OCI-M1 (cell line): ENCODE measurements around the gene GPRC5B.

Experiments used
- DNase-seq: peaks from one replicate; lab custom pipeline; 2025; lab: John Stamatoyannopoulos, UW

Gene GPRC5B

DNA sequence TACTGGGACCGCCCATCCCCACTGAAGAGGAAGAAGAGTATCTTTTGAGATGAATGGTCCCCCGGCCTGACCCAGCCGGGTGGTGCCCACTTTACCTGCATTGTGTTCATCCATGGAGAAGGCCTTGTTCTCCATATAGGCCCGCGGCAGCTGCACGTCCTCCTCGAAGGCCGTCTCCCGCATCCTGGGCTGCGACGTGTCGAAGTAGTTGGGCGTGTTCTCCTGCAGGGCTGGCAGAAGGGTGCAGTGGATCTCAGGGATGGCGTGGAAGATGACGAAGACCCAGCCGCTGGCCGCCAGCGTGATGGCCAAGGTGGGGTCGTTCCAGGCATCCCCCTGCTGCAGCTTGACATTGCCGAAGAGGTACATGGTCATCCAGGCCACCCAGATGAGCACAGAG is 12.9 kb downstream of the GPRC5B start:
- DNase-seq = no peak

DNA sequence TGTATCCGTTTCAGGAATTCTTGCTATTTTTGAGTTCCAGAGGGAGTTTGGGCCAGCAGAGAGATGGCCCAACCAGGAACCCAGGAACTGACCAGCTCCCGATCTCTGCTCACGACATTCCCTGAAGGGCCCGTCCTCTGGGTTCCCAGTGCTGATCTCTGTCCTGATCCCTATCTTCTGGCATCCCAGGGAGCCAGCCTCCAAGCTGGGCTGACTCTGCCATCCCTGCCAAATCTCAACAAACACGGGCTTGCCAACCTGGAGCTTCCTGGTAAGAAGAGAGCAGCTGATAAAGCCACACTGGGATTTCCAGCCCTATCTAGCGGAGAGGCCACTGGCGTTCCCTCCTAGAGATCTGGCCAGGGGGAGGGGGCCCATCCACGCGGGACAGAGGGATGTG is 16.2 kb downstream of the GPRC5B start:
- DNase-seq = no peak

DNA sequence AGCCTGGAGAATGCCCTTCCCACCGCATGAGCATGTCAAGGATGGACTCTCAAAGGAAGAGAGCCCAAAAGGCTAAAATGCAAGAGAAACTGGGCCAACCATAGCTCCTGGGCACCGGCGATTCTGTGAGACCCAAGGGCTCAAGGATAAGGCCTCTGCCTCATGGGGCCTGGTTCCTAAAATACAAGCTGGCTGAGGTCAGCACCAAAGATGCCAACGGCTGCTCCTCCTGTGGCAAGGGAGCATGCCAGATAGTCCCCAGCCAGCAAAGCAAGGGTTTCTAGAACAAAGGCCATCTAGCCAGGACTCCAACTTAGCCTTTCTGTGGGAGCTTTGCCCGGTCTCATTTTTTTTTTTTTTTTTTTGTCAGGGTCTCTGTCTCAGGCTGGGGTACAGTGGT is 20.1 kb downstream of the GPRC5B start:
- no peak for DNase-seq

DNA sequence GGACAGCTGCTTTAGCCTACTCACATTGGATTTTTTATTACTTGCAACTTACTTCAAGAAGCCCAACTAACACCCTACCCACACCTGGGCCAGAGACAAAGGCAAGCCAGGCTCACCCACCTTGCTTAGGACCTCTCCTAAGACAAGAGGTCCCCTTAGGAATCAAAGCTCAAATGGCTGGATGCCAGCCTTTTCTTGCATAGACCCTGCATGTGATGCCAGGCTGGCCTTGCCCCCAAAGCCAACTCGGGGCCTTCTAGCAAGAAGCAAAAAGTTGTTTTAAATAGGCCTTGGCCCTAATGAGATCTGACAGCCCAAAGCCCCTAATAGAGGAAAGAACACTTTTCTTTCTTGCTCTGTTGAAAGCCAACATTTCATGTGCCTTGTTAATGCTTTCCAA is 20.7 kb downstream of the GPRC5B start:
- DNase-seq = no peak

DNA sequence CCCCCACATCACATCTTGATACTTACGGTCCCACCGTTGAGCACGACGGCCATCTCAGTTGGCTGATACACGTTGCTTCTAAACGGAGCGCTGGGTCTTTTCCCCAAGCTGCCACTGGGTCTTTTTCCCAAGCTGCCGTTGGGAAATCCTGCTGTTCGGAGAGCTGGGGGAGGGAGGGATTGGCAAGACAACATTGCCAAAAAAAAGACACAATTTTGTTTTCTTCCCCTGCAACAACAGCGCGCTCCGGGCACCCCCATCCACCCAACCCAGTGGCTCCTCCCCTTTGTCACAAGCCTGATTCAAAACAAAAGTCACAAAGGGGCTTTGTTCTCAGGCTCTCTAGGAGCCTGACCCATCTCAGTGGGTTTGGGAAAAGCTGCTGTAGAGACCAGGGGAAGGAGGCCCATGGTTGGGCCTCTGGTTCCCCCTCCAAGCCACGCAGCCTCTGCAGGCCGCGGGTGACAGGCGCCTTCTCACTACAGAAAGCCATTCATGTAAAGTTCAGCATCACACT is 22.8 kb downstream of the GPRC5B start:
- DNase-seq = no peak

DNA sequence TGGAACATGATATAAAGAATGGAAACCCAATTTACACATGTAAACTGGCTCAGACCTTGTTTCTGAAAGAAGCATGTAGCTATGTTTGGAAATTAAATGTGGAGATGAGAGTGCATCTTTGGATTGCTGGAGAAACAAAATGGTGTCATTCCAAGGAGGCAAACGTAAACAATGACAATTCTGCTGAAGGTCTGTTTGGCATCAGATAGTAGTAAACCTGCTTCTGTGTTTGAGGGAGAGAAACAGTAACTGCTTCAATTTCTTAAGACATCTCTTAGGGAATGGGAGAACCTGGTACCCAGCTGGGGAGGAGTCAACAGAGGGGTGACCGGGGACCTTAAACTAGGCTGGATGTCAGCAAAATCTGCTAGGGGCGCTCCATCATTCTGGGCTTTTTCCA is 23.5 kb downstream of the GPRC5B start:
- DNase-seq = no peak

DNA sequence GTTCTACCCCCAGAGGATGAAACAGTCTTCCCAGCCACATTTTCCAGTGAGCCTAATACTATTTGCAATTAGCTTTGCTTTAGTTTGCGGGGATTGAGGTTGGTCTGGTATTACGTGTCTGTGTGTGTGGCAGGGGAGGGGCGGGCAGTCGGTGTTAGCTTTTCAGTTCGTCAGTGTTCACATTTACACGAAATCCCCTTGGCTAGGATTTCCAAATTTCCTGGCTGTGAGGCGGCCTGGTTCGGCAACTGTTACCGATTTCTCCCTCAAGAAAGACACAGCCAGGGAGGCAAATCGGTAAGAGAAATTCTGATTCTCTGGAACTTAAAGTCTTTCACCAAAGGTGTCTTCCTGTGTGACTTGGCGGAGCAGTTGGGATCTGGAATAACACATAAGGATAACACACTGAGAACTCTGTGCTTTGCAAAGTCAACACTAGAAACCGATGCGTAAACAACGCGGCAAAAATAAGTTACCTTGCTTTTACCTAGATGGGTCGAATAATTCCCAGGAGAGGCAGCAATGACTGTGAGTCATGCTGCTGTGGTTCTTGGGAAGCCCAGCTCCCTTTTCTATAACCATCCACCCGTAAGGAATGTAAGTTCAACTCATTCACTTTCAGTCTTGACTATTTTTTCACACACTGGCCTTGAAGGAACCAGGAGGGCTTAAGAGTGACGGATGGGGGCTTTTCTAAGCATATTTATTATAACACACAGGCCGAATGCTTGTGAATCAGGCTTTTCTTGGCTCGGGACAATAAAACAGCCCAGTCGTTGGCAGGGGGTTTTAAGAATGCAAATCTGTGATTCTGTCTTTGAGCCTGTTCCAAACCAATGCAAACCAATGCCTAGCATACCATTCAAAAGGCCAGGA is 24.2 kb downstream of the GPRC5B start:
- no peak for DNase-seq

DNA sequence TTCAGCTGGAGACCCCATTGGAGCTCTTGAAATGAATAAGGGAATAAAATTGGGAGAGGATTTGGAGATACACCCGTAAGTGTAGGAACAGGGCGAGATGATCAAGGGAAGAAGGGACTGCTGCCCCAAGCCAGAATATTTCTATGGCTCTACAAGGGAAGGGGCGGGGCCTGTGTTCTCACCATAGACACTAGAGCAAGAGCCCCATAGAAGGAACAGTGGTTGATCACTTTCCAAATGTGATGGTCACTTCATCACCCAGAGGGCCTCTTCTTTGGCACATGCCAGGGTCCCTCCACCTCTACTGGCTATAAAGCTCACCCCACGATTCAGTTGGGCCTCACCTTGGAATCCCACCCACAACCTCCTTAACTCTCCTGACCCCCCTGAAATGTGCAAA is 25.0 kb downstream of the GPRC5B start:
- DNase-seq = no peak

DNA sequence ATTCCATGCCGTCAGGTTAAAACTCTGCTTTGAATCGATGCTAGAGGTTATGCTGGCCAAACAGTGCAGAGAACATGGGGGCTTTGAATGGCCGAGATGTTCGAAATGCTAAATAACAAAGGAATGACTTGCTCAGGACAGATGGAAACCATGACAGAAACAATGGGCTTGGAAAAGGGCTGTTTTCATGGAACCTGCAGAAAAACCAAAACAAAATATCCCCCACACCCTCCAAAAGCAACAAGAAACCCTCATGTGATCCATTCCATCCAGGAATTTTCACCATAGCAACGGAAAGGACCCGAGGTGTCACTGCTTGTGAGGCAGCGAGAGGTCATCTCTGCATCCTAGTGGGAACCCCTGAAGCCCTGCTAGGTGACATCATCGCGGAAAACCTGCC is 25.5 kb downstream of the GPRC5B start:
- DNase-seq = no peak

DNA sequence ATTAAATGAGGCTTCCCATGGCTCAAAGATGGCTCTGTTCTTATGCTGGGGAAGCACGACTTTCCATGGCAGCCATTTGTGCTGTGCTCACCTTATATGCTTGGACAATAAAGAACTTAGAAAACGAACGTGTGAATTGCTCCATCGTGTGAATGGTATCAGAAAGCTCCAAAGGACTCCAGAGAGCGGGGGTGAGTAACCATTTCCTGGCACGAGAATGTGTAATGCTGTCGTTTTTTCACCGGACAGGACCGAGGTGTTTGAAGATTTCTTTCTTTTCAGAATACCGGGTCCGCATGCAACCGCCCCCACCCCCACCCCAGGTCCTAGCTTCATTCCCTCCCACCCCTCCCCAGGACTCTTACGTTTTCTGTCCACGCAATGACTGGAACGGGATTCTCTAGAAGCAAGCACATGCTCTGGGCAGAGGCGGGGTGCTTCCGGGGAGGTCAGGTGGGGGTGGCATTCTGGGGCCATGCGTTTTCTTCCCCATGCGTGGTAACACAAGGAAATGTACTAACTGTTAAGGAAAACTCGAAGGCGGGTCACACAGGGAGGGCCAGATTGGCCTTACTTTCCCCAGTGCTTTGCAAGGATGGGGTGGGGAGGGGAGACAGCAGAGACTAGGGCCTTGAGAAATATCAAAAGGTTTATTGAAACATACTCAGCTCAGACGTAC is 26.2 kb downstream of the GPRC5B start:
- no peak for DNase-seq

DNA sequence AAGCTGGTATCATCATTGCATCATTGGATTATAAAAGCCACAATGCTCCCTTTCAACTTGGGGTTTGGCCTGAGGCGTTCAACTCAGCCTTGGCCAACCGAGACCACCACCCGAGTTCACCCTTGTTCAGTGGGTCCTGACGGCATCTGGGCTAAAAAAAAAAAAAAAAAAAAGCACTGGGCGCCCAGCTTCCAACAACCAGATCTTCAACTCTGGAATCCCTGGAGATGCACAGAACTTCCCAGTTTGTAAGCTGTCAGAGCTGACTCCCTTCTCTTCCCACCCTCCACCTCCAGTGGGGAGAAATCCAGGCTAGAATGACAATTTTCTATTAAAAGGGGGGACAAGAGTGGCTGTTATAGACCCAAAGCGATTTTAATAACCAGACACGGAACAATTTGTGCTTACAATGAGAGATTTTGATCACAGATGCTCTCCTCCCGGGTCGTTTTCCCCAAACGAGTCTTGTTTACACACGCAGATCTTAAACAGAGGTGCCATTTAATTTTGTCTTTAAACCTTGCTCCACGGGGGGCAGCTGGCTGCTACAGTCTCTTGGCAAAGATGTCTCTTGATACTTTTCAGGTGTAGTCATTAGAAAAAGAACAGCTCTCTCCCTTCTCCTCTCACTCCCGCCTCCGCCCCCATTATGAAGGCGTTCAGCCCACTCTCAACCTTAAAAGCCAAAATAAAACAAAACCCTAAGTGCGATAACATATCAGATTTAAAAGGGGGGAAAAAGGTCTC is 26.9 kb downstream of the GPRC5B start:
- no peak for DNase-seq

DNA sequence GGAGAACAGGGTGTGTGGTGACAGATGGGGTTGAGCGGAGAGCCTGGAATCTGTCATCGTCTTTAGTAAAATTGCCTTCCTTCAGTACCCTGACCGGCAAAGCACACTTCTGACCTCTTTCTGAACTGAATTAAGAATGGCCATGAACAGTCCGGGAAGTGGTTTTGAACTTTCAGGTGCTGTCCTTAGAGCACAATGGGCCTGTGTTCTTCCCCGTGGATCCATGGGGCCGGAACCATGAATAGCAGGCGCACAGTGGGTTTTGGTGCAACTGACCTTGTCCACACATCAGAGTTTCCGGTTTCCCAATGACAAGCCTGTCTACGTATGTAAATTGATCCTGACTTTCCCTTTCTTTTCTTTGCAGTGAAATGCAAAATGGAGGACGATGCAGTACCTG is 28.5 kb downstream of the GPRC5B start:
- DNase-seq = no peak

DNA sequence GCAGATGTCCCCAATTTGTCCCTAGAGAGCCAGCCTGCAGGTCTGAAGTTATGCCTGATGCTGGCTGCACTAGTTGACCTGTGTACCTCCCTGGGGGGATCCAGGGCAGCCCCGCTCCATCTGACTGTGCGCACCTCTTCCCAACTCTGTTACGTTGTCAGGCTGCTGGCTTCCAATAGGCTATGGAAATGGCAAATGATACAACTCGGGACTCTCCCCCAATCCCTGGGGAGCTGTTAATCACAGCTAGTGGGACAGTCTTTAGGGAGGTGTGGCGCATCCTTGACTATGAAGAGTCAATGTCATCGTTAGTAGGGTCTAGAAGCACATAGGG is 30.1 kb downstream of the GPRC5B start:
- DNase-seq = no peak

DNA sequence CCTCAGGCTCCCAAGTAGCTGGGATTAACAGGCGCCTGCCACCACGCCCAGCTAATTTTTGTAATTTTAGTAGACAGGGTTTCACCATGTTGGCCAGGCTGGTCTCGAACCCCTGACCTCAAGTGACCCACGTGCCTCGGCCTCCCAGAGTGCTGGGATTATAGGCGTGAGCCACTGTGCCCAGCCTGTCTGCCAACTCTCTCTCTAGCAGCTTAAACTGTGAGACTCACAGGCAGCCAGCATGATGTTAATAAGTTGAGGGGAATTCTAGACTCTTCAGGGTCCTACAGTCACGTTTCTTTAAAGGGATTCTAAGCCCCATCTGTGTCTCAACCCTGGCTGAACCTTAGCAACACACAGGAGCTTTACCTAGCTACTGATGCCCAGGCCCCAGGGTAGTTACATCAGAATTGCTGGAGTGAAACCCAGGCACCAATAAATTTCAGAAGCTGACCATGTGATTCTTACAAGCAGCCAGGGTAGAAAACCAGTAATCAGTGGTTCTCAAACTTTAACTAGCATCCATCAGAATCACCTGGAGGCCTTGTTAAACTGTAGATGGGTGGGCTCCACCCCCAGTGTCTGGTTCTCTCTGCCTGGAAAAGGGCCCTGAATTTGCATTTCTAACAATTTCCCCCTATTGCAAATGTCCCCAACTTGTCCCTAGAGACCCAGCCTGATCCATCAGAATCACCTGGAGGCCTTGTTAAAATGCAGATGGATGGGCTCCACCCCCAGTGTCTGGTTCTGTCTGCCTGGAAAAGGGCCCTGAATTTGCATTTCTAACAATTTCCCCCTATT is 30.7 kb downstream of the GPRC5B start:
- DNase-seq = no peak

DNA sequence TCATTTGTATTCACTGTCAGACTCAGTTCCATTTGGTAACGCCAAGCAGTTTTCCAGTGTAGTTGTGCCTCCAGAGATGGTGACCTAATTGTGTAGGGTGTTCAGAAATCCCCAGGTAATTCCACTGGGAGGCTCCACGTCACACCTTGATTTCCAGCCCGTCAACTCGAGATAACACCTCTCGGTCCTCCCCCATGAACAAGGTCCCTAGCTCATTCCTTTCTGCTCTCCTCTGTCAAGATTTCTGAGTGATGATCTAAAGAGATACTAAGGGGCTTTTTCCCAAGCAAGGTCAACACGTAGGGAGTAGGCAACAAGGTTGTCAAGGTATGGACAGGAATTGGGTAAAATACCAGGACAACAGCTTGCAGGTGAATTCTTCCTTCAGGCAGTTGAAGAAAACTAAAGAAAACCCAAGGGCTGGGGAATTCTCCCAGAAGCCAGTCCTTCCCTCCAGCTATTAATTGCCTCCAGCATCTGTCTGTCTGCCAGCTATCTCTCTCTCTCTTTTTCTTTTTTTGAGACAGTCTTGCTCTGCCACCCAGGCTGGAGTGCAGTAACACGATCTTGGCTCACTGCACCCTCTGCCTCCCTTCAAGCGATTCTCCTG is 31.4 kb downstream of the GPRC5B start:
- DNase-seq = no peak

DNA sequence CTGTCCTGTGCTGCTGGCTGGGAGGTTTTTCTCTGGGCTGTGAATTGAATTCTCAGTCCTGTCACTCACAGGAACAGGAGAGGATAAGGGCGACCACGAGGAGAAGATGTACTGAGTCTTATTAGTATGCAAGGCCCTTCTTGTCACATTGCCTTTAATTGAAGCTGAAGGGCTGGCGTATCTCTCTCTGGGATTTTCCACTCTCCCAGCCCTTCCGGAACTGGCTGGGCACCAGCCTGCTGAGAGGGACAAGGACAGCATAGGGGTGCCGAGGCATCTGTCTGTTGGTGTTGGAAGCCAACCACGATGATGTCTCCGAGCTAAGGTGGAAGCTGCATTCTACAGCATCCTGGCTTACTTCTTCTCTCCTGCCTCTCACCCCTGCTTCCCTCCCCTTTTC is 33.2 kb downstream of the GPRC5B start:
- no peak for DNase-seq

DNA sequence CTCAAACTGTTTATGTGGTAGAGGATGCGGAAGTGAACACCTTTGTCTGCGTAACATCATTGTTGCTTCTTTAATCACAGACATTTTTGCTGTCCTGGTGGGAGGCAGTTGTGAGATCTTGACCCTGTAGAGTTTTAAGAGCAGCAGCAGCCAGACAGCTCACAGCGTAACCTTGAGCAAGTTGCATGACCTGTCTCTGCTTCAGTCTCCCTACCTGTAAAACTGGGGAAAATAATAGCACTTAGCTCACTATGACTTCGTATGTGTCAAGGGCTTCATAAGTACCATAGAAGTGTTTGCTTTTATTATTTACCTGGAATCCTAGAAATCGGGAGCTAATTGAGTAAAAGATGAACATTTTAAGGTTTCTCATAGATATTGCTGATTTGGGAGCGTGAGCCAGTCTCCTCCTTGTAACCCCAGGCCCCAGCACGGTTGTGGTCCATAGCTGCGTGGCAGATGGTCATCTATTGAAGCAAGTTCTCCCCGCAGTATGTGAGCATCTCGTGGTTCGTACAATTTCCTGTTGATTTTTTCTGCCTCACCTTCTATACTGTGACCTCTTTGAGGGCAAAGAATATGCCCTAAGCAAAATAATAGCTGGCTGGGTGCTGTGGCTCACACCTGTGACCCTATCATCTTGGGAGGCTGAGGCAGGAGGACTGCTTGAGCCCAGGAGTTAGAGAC is 34.4 kb downstream of the GPRC5B start:
- DNase-seq = no peak

DNA sequence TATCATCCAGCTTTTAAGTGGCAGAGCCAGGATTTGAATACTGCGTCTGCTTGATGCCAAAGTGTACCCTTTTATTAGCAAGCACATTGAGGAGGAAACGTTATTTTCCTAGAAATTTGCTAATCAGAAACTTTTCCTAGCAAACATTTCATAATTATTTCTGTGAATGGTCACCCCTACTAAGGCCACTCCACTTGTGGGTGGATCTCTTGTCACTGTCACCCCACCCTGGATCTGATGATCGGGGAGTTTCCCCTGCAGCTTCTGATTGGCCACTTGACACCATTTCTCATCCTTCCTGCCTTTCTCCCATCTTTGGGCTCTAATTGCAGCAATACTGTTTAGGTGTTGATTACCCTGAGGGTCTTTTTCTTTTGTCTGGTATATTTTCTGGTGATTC is 35.9 kb downstream of the GPRC5B start:
- no peak for DNase-seq

DNA sequence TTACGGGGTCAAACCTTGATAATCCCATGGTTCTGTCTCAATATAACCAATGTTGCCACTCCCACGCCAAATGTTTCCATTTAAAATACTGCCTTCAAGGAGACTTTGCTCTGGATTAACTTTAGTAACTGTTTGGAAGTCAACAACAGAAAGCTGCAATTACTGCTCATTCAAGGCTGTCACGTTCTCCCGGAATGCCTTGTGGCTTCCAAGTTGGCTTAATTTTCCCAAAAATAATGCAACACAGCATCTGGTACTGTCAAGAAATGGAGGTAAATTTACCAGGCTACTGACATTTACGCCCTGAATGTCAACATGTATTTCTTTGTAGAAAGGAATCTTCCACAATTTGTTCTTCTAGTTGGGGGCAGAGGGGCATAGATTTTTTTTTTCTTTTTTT is 38.2 kb downstream of the GPRC5B start:
- no peak for DNase-seq

DNA sequence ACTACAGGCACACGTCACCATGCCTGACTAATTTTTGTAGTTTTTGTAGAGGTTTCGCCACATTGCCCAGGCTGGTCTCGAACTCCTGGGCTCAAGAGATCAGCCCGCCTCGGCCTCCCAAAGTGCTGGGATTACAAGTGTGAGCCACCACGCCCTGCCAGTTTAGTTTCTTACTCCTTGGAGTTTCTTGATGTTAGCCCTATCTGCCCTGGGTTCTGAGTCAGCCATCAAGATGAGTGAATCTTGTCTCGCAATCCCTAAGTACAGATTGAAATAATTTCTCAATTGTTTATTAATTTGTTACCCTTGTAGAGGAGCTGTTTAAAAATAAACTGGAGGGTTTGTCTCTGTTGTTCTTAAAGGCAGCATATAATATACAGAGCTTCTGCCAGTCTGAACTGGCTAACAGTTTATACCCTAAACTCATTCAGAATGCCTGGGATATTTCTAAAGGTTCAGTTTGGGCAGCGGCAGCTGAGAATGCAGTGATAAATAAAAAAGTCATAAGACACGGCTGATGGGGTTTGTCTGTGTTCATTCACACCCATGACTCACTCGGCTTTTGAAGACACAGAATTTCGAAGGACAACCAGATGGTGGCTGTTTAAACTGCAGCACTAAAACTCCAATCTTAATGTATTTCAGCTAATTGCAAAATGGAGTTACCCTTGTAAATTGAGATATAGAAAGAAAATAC is 39.6 kb downstream of the GPRC5B start:
- no peak for DNase-seq
